OCI-LY7 (cell line): Measurements from ENCODE around the gene PACS1.

Source experiments
- EZH2phosphoT487 ChIP-seq: fragments of 200-600 bp; sonication (generic); IDR thresholded peaks from 2 replicates; pipeline ENCODE4 v1.6.1; 2018; ENCODE audit warnings: low read depth, borderline replicate concordance, mild to moderate bottlenecking, mixed run types, antibody characterized with exemption, low read length, moderate library complexity, mixed read lengths
- TF ChIP-seq, protein P1 (sequence below): fragments of 200-600 bp; sonication (generic); conservative IDR thresholded peaks from 2 replicates; pipeline ENCODE4 v1.5.1; 2014; ENCODE audit warnings: mild to moderate bottlenecking, antibody characterized with exemption, low read length, moderate library complexity, mixed read lengths

DNA sequence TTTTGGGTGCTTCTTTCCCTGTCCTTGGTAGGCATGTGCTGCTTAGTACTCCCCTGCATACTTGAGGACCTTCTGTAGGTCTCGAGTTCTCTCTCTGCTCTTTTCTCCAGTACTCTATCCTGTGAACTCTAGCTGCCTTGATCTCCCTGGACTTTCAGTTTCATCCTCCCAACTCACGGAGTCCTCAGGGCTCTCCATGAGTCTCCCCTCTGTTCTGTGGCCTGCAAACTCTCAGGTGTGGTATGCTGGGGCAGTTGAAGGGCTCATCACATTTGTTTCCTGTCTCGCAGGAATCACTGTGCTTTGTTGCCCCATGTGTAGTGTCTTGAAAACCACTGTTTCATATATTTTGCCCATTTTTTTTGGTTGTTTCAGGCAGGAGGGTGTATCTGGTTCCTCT is 3.3 kb upstream of the PACS1 start:
- TF ChIP-seq, protein P1, sequence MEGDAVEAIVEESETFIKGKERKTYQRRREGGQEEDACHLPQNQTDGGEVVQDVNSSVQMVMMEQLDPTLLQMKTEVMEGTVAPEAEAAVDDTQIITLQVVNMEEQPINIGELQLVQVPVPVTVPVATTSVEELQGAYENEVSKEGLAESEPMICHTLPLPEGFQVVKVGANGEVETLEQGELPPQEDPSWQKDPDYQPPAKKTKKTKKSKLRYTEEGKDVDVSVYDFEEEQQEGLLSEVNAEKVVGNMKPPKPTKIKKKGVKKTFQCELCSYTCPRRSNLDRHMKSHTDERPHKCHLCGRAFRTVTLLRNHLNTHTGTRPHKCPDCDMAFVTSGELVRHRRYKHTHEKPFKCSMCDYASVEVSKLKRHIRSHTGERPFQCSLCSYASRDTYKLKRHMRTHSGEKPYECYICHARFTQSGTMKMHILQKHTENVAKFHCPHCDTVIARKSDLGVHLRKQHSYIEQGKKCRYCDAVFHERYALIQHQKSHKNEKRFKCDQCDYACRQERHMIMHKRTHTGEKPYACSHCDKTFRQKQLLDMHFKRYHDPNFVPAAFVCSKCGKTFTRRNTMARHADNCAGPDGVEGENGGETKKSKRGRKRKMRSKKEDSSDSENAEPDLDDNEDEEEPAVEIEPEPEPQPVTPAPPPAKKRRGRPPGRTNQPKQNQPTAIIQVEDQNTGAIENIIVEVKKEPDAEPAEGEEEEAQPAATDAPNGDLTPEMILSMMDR: no peak
- TF ChIP-seq EZH2phosphoT487: no peak
